Measurements from ENCODE around the gene ELP4. TPM values are rescaled to one million over a fixed set of nuclear protein-coding genes. Genes with fewer than 3 reads are reported as not detected.

ELP4 gene
- total and polyA plus RNA-seq, 2 donors from 2014 or later, result 20.3 to 26.2 TPM

DNA sequence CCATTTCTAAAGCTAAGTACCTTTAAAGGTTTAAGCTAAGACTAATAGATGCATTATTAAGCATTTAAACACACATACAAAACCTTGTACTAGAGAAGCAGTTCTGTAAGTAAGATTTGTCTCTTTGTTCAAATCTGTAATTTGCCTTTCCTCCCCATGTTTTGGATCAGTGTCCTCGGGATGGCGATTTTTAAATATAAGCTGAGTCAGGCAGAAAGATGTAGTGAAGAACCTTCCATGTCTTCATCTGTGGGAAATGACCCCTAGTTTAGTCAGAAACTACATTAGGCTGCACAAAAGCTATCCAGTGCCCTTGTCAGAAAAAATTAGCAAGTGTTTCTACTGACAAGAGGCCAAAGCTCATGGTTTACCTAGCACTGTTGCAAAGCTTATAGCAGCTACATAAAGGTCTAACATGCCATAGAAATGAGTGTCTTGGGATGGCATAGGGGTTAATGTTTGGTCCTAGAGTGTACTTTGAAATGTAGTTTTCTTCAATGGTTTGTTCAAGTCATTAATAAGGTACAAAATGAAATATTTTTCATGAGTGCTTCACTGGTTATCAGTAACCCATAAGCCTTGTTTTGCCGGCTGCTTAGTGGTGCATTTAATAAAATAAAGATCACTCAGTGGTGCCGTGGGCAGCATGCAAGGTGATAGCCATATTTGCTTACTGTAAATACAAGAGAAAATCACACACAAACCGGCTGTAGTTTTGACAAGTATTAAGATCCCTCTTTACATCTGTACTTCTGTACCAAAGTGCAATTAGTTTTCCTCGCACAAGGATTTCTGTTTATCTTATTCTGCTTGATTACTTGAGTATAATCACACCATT lies 139.8 kb downstream of the ELP4 start:
- TF ChIP-seq, protein P1, sequence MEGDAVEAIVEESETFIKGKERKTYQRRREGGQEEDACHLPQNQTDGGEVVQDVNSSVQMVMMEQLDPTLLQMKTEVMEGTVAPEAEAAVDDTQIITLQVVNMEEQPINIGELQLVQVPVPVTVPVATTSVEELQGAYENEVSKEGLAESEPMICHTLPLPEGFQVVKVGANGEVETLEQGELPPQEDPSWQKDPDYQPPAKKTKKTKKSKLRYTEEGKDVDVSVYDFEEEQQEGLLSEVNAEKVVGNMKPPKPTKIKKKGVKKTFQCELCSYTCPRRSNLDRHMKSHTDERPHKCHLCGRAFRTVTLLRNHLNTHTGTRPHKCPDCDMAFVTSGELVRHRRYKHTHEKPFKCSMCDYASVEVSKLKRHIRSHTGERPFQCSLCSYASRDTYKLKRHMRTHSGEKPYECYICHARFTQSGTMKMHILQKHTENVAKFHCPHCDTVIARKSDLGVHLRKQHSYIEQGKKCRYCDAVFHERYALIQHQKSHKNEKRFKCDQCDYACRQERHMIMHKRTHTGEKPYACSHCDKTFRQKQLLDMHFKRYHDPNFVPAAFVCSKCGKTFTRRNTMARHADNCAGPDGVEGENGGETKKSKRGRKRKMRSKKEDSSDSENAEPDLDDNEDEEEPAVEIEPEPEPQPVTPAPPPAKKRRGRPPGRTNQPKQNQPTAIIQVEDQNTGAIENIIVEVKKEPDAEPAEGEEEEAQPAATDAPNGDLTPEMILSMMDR (IDR thresholded peaks at IDR 0.05; ENCODE audit: borderline replicate concordance, extremely low read depth, insufficient read depth), result no peak
- Histone ChIP-seq H3K27me3 (ENCODE audit: control insufficient read depth, insufficient read depth, low read length) (no peaks in the 10 kb centered on the region), H3K9ac (ENCODE audit: low read length in 3 of 3) (no peak overlapping the region), H3K4me3 (ENCODE audit: low read length in 3 of 3) (no peak overlapping the region), H3K4me1 (ENCODE audit: control insufficient read depth in 2 of 3, insufficient read depth in 2 of 3, low read depth in 1 of 3, low read length in 3 of 3) (no peaks in the 10 kb centered on the region), H3K36me3 (ENCODE audit: control insufficient read depth in 2 of 3, insufficient read depth in 3 of 3, low read length in 3 of 3) (no peaks in the 10 kb centered on the region), H3K9me3 (ENCODE audit: control insufficient read depth in 2 of 3, insufficient read depth in 1 of 3, low read length in 3 of 3) (no peaks in the 10 kb centered on the region), H3K27ac (ENCODE audit: low read depth in 2 of 2, low read length in 2 of 2) (no peak overlapping the region)
- intact Hi-C loops (cut with DNase I), result no loop called here
- DNase-seq, result peak in 1 of 5 donors; percentile 7
- no peak for FAIRE-seq

- H3K4me1 ChIP-seq (ENCODE audit: control insufficient read depth in 2 of 3, insufficient read depth in 2 of 3, low read depth in 1 of 3, low read length in 3 of 3), result peaks cover 0 to 3% (median 0%) of the 10 kb centered on the region in 3 donors
- H3K36me3 ChIP-seq (ENCODE audit: control insufficient read depth in 2 of 3, insufficient read depth in 3 of 3, low read length in 3 of 3), result no peaks in the 10 kb centered on the region
- H3K9me3 ChIP-seq (ENCODE audit: control insufficient read depth in 2 of 3, insufficient read depth in 1 of 3, low read length in 3 of 3), result no peaks in the 10 kb centered on the region
- no peaks in the 10 kb centered on the region for H3K27me3 ChIP-seq (ENCODE audit: control insufficient read depth, insufficient read depth, low read length)
- DNase-seq, result no peak
- H3K27ac ChIP-seq (ENCODE audit: low read depth in 2 of 2, low read length in 2 of 2), result no peak overlapping the region
- H3K9ac ChIP-seq (ENCODE audit: low read length in 3 of 3), result no peak overlapping the region
- no peak for FAIRE-seq
- intact Hi-C loops (cut with DNase I), result no loop called here
- H3K4me3 ChIP-seq (ENCODE audit: low read length in 3 of 3), result no peak overlapping the region
- TF ChIP-seq, protein P1 (IDR thresholded peaks at IDR 0.05; ENCODE audit: borderline replicate concordance, extremely low read depth, insufficient read depth), result no peak
These were observed 141.6 kb downstream of the ELP4 start for GRCh38 chr11:31651208-31651607.

- Histone ChIP-seq H3K27ac (ENCODE audit: low read depth in 2 of 2, low read length in 2 of 2) (no peak overlapping the region), H3K4me1 (ENCODE audit: control insufficient read depth in 2 of 3, insufficient read depth in 2 of 3, low read depth in 1 of 3, low read length in 3 of 3) (peaks cover 0 to 3% (median 0%) of the 10 kb centered on the region in 3 donors), H3K9me3 (ENCODE audit: control insufficient read depth in 2 of 3, insufficient read depth in 1 of 3, low read length in 3 of 3) (no peaks in the 10 kb centered on the region), H3K27me3 (ENCODE audit: control insufficient read depth, insufficient read depth, low read length) (no peaks in the 10 kb centered on the region), H3K9ac (ENCODE audit: low read length in 3 of 3) (no peak overlapping the region), H3K36me3 (ENCODE audit: control insufficient read depth in 2 of 3, insufficient read depth in 3 of 3, low read length in 3 of 3) (no peaks in the 10 kb centered on the region), H3K4me3 (ENCODE audit: low read length in 3 of 3) (no peak overlapping the region)
- no peak for DNase-seq
- FAIRE-seq, result no peak
- intact Hi-C loops (cut with DNase I), result no loop called here
- TF ChIP-seq, protein P1 (IDR thresholded peaks at IDR 0.05; ENCODE audit: borderline replicate concordance, extremely low read depth, insufficient read depth), result no peak
These were observed 142.3 kb downstream of the ELP4 start for GRCh38 chr11:31651822-31652221.

Data from kidney (tissue), 14 donors.